Activated naive CD8-positive, alpha-beta T cell treated with anti-CD3 and anti-CD28 coated beads for 36 hours (primary cell): ENCODE measurements around the gene CCNDBP1. TPM values are rescaled to one million over a fixed set of nuclear protein-coding genes. Genes with fewer than 3 reads are reported as not detected.
"Not testable (repeated sequence)": the region's sequence is repeated elsewhere in the genome, so short reads cannot be mapped to it uniquely, and the experiment has no call there.

ENCODE experiments used
- DNase-seq: peaks from one replicate; pipeline ENCODE4 v3.0.0; 2021
- H3K27ac Mint-ChIP-seq: one replicate; pipeline ENCODE4 v1.8.0; 2022; ENCODE audit warnings: mild to moderate bottlenecking, moderate library complexity, mixed read lengths
- H3K27me3 Mint-ChIP-seq: one replicate; pipeline ENCODE4 v1.8.0; 2022; ENCODE audit warnings: mild to moderate bottlenecking, mixed read lengths
- H3K36me3 Mint-ChIP-seq: one replicate; pipeline ENCODE4 v1.8.0; 2021; ENCODE audit warnings: mild to moderate bottlenecking, mixed read lengths
- H3K4me1 Mint-ChIP-seq: one replicate; pipeline ENCODE4 v1.8.0; 2021; ENCODE audit warnings: mixed read lengths
- H3K4me3 Mint-ChIP-seq: one replicate; pipeline ENCODE4 v1.8.0; 2022; ENCODE audit warnings: mild to moderate bottlenecking, moderate library complexity, mixed read lengths
- H3K9me3 Mint-ChIP-seq: one replicate; pipeline ENCODE4 v1.8.0; 2022; ENCODE audit warnings: mixed read lengths
- total RNA-seq, 2 experiments: library from RNA; stranded (reverse); gene quantifications; one replicate each; pipeline ENCODE4 v1.2.3, GENCODE V29; 2021

CCNDBP1 gene, protein sequence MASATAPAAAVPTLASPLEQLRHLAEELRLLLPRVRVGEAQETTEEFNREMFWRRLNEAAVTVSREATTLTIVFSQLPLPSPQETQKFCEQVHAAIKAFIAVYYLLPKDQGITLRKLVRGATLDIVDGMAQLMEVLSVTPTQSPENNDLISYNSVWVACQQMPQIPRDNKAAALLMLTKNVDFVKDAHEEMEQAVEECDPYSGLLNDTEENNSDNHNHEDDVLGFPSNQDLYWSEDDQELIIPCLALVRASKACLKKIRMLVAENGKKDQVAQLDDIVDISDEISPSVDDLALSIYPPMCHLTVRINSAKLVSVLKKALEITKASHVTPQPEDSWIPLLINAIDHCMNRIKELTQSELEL
- total RNA-seq: 10 to 100 TPM; 40.2 to 45.0 TPM

- peak; percentile 91 for DNase-seq
- peak within 1 kb of the TSS; percentile 93 for H3K4me3 Mint-ChIP-seq
- H3K36me3 Mint-ChIP-seq: peaks cover 7% of the 10 kb centered on the region
- peaks cover 21% of the 10 kb centered on the region for H3K4me1 Mint-ChIP-seq
- no peaks in the 10 kb centered on the region for H3K27me3 Mint-ChIP-seq
- no peaks in the 10 kb centered on the region for H3K9me3 Mint-ChIP-seq
- H3K27ac Mint-ChIP-seq: peak within 1 kb of the TSS; percentile 89
Observed at GRCh38 chr15:43185157-43186002, at the start of gene CCNDBP1. Gene CCNDBP1 (plus strand): TSS chr15:43185403. CDS start chr15:43185499, 96 bp downstream.

GRCh38 chr15:43143203-43143941 is 41.8 kb upstream of the CCNDBP1 start:
- peaks cover 42% of the 10 kb centered on the region for H3K36me3 Mint-ChIP-seq
- DNase-seq: no peak
- H3K4me3 Mint-ChIP-seq: no peak overlapping the region
- H3K9me3 Mint-ChIP-seq: no peaks in the 10 kb centered on the region
- no peak overlapping the region for H3K27ac Mint-ChIP-seq
- H3K27me3 Mint-ChIP-seq: no peaks in the 10 kb centered on the region
- H3K4me1 Mint-ChIP-seq: peaks cover 11% of the 10 kb centered on the region

DNA sequence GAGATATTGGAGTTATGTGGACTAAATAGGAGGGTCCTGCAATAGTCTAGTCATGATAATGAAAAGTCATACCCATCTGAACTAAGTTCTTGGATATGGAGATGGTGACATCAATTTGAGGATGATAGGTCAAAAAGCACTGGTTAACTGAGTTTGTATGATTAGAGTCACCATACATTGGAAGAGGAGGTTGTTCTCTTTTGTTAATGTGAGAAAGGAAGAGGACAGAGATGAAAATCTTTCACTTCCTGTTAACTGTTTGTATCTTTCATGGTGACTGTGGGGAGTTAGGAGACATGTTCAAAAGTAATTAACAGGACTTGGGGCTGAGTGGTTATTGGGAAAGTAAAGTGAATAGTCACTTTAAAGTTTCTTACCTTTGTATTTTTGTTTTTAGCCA is 40.7 kb upstream of the CCNDBP1 start:
- H3K9me3 Mint-ChIP-seq: no peaks in the 10 kb centered on the region
- H3K4me1 Mint-ChIP-seq: peaks cover 11% of the 10 kb centered on the region
- DNase-seq: no peak
- no peak overlapping the region for H3K27ac Mint-ChIP-seq
- peaks cover 40% of the 10 kb centered on the region for H3K36me3 Mint-ChIP-seq
- H3K4me3 Mint-ChIP-seq: no peak overlapping the region
- no peaks in the 10 kb centered on the region for H3K27me3 Mint-ChIP-seq

DNA sequence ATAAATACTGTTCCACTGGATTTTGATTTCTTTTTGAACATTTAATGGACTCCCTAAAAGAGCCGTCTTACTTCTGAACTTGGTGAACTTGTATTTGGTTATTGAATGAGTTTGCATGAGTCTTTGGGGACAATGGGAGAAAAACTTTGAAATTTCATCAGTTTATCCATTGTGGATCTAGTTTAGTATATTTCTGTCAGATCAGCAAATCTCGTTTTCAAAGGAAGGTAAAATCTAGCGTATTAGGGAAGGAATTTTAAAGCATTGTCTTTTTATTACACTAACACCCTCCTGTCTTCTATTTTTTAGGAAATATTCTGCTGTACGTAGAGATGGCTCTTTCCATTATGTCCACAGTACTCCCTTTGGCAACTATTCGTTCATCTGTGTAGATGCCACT is 39.0 kb upstream of the CCNDBP1 start:
- H3K4me1 Mint-ChIP-seq: peaks cover 11% of the 10 kb centered on the region
- peaks cover 31% of the 10 kb centered on the region for H3K36me3 Mint-ChIP-seq
- no peak overlapping the region for H3K4me3 Mint-ChIP-seq
- no peaks in the 10 kb centered on the region for H3K27me3 Mint-ChIP-seq
- no peak overlapping the region for H3K27ac Mint-ChIP-seq
- no peaks in the 10 kb centered on the region for H3K9me3 Mint-ChIP-seq
- no peak for DNase-seq

GRCh38 chr15:43150191-43150929 is 34.8 kb upstream of the CCNDBP1 start:
- Mint-ChIP-seq H3K27me3 (no peaks in the 10 kb centered on the region), H3K36me3 (peaks cover 36% of the 10 kb centered on the region), H3K4me3 (no peak overlapping the region), H3K4me1 (peaks cover 8% of the 10 kb centered on the region), H3K27ac (no peak overlapping the region), H3K9me3 (no peaks in the 10 kb centered on the region)
- no peak for DNase-seq

- Mint-ChIP-seq H3K9me3 (no peaks in the 10 kb centered on the region), H3K4me3 (no peak overlapping the region), H3K36me3 (peaks cover 33% of the 10 kb centered on the region), H3K27me3 (no peaks in the 10 kb centered on the region), H3K27ac (no peak overlapping the region), H3K4me1 (peaks cover 8% of the 10 kb centered on the region)
- DNase-seq: no peak
Observed at GRCh38 chr15:43151688-43152087, 33.5 kb upstream of the CCNDBP1 start.

GRCh38 chr15:43153269-43153668 is 31.9 kb upstream of the CCNDBP1 start:
- H3K4me1 Mint-ChIP-seq: peaks cover 8% of the 10 kb centered on the region
- no peak overlapping the region for H3K27ac Mint-ChIP-seq
- no peaks in the 10 kb centered on the region for H3K27me3 Mint-ChIP-seq
- H3K9me3 Mint-ChIP-seq: no peaks in the 10 kb centered on the region
- DNase-seq: no peak
- H3K4me3 Mint-ChIP-seq: no peak overlapping the region
- peaks cover 34% of the 10 kb centered on the region for H3K36me3 Mint-ChIP-seq

- peaks cover 24% of the 10 kb centered on the region for H3K36me3 Mint-ChIP-seq
- H3K9me3 Mint-ChIP-seq: no peaks in the 10 kb centered on the region
- H3K4me3 Mint-ChIP-seq: no peak overlapping the region
- no peaks in the 10 kb centered on the region for H3K27me3 Mint-ChIP-seq
- DNase-seq: no peak
- no peak overlapping the region for H3K27ac Mint-ChIP-seq
- H3K4me1 Mint-ChIP-seq: peaks cover 3% of the 10 kb centered on the region
Observed at GRCh38 chr15:43165801-43166325, 19.3 kb upstream of the CCNDBP1 start.

GRCh38 chr15:43167261-43167660 is 17.9 kb upstream of the CCNDBP1 start:
- H3K36me3 Mint-ChIP-seq: peaks cover 29% of the 10 kb centered on the region
- H3K27ac Mint-ChIP-seq, H3K4me1 Mint-ChIP-seq, DNase-seq, H3K9me3 Mint-ChIP-seq, H3K4me3 Mint-ChIP-seq, H3K27me3 Mint-ChIP-seq: not testable (repeated sequence)

DNA sequence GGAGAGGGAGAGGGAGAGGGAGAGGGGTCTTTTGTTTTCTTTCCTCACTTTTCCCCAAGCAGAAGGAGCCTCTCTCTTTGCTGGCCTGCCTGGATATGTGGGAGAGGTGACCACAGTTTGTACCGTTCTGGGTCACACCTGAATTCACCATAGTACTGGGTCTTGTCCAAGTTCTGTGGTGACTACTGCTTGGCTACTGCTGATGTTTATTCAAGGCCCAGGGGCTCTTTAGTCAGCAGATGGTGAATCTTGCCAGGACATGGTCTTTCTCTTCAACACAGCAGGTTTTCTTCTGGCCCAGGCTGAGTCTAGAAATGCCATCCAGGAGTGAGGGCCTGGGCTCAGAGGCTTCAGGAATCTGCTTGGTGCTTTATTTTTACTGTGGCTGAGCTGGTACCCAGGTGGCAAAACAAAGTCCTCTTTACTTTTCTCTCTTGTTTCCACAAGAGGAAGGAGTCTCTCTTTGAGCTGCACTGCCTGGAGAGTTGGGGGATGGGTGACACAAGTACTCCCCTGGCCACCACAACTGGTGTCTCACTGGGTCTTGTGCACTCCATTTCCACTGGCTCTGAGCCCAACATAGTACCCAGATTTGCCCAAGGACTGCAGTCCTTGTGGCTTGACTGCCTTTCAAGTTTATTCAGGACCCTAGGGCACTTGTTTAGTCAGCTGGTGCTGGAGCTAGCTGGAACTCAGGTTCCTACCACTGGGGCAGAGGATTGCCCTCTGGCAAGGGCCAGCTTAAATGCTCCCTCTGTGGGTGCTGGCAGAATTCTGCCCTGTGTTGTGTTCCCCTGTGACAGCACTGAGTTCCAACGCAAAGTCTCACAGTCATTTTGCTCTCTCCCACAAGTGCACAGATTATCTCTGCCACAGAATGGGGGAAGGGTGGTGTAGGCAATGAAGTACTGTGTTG is 16.8 kb upstream of the CCNDBP1 start:
- H3K4me3 Mint-ChIP-seq: no peak overlapping the region
- H3K36me3 Mint-ChIP-seq: peaks cover 33% of the 10 kb centered on the region
- DNase-seq: no peak
- peaks cover 3% of the 10 kb centered on the region for H3K4me1 Mint-ChIP-seq
- H3K27me3 Mint-ChIP-seq: no peaks in the 10 kb centered on the region
- H3K9me3 Mint-ChIP-seq: peaks cover 1% of the 10 kb centered on the region
- no peak overlapping the region for H3K27ac Mint-ChIP-seq

DNA sequence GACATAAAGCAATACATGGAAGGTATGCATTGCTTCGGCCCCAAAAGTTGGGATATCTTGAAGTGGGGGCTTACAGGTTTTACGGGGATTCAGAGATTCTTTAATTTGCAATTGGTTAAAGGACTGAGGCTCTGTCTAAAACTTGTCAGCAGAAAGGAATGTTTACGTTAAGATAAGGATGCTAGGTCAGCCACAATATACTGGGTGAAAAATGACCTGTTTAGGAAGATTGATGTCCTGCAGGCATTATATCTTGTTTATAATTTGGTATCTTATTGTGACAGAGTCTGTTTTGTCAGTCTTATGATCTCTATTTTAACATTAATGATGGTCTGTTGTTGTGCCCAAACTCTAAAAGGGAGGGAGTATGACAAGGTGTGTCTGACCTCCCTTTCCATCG is 15.3 kb upstream of the CCNDBP1 start:
- H3K27ac Mint-ChIP-seq: no peak overlapping the region
- DNase-seq: no peak
- H3K9me3 Mint-ChIP-seq: peaks cover 1% of the 10 kb centered on the region
- H3K36me3 Mint-ChIP-seq: peaks cover 34% of the 10 kb centered on the region
- H3K27me3 Mint-ChIP-seq: no peaks in the 10 kb centered on the region
- peaks cover 3% of the 10 kb centered on the region for H3K4me1 Mint-ChIP-seq
- no peak overlapping the region for H3K4me3 Mint-ChIP-seq

- peaks cover 28% of the 10 kb centered on the region for H3K36me3 Mint-ChIP-seq
- H3K27me3 Mint-ChIP-seq, H3K4me3 Mint-ChIP-seq, H3K27ac Mint-ChIP-seq, DNase-seq, H3K9me3 Mint-ChIP-seq, H3K4me1 Mint-ChIP-seq: not testable (repeated sequence)
Observed at GRCh38 chr15:43175656-43176309, 9.4 kb upstream of the CCNDBP1 start.

- H3K9me3 Mint-ChIP-seq, H3K27ac Mint-ChIP-seq, H3K27me3 Mint-ChIP-seq, H3K4me1 Mint-ChIP-seq, DNase-seq, H3K4me3 Mint-ChIP-seq: not testable (repeated sequence)
- H3K36me3 Mint-ChIP-seq: peaks cover 24% of the 10 kb centered on the region
Observed at GRCh38 chr15:43177147-43177546, 8.1 kb upstream of the CCNDBP1 start.
